A549 (cell line): ENCODE data around the gene GPSM1. TPM values are rescaled to one million over a fixed set of nuclear protein-coding genes. Genes with fewer than 3 reads are reported as not detected.

ENCODE experiments used
- ATAC-seq, 2 experiments: fragments of 200-7000 bp in 1 of 2; fragments of >200 bp in 1 of 2; cut with Nextera tagmentation in 1 of 2; cut with Tn5 transposase in 1 of 2; 3 replicates each; pipeline versions ENCODE4 v1.8.0 to v1.9.1; 2018 to 2020; ENCODE audit warnings: mild to moderate bottlenecking in 1 of 2, moderate library complexity in 1 of 2
- CTCF ChIA-PET: fragments of 300-600 bp; sonication (Branson Sonifier 250); formaldehyde crosslinking; extraction: SDS; loops from one replicate; lab custom pipeline; 2021; ENCODE audit warnings: antibody characterized with exemption, inconsistent platforms; lab: Yijun Ruan, JAX
- POLR2A ChIA-PET: fragments of 350-600 bp; formaldehyde crosslinking; extraction: SDS; loops from one replicate; lab custom pipeline; 2021; ENCODE audit warnings: antibody characterized with exemption, inconsistent platforms; lab: Yijun Ruan, JAX
- DNase-seq, 2 experiments: peaks; one replicate each; pipeline versions ENCODE4 v3.0.0 to v3.0.0-alpha.2; 2011 to 2016; ENCODE audit warnings: low read depth in 1 of 2, low spot score in 1 of 2
- FAIRE-seq: peaks from 2 replicates; lab custom pipeline; 2011; peaks lifted over from hg19 to GRCh38; lab: Jason Lieb, UNC
- H3K27ac ChIP-seq, 2 experiments: fragments of >200 bp; sonication (Bioruptor Twin); formaldehyde crosslinking; 3 replicates each; pipeline ENCODE4 v1.5.1; 2016 to 2017
- H3K4me1 ChIP-seq: fragments of >200 bp; sonication (Bioruptor Twin); formaldehyde crosslinking; 3 replicates; pipeline ENCODE4 v1.6.1; 2016
- H3K4me2 ChIP-seq: fragments of >200 bp; sonication (Bioruptor Twin); formaldehyde crosslinking; 3 replicates; pipeline ENCODE4 v1.6.1; 2016
- H3K4me3 ChIP-seq: fragments of >200 bp; sonication (Bioruptor Twin); formaldehyde crosslinking; 3 replicates; pipeline ENCODE4 v1.5.1; 2016
- H3K9me3 ChIP-seq: fragments of >200 bp; sonication (Bioruptor Twin); formaldehyde crosslinking; 3 replicates; pipeline ENCODE4 v1.6.1; 2016
- BHLHE40 ChIP-seq: IDR thresholded peaks from 2 replicates; pipeline ENCODE4 v1.6.1; 2012; ENCODE audit warnings: low read depth, low read length, inconsistent platforms
- GATA3 ChIP-seq: IDR thresholded peaks from 2 replicates; pipeline ENCODE4 v1.6.1; 2012; ENCODE audit warnings: borderline replicate concordance
- HEYL ChIP-seq: fragments of 250-450 bp; sonication (Bioruptor Pico); IDR thresholded peaks from 2 replicates; pipeline ENCODE4 v1.8.0; 2021; ENCODE audit warnings: mild to moderate bottlenecking, moderate library complexity
- JUN ChIP-seq, 2 experiments: fragments of >200 bp; sonication (Bioruptor Twin); formaldehyde crosslinking; IDR thresholded peaks; 2 replicates in 1 of 2; 3 replicates in 1 of 2; pipeline ENCODE4 v1.6.1; 2016 to 2017
- JUNB ChIP-seq: fragments of >200 bp; sonication (Bioruptor Twin); formaldehyde crosslinking; IDR thresholded peaks from 2 replicates; pipeline ENCODE4 v1.6.1; 2016
- KDM5A ChIP-seq: fragments of 200-600 bp; sonication (generic); IDR thresholded peaks from 2 replicates; pipeline ENCODE4 v1.6.1; 2016; ENCODE audit warnings: antibody characterized with exemption, mild to moderate bottlenecking
- MAFK ChIP-seq: fragments of 450-650 bp; IDR thresholded peaks from 2 replicates; pipeline ENCODE4 v1.6.1; 2014; ENCODE audit not compliant: partially characterized antibody
- MAZ ChIP-seq: fragments of 150-350 bp; IDR thresholded peaks from 2 replicates; pipeline ENCODE4 v1.6.1; 2014; ENCODE audit warnings: antibody characterized with exemption, low read depth, low read length, borderline replicate concordance
- NFE2L2 ChIP-seq: fragments of 150-350 bp; conservative IDR thresholded peaks from 2 replicates; pipeline ENCODE4 v1.6.1; 2014; ENCODE audit warnings: low read length
- NPAS2 ChIP-seq: fragments of 250-450 bp; sonication (Bioruptor Pico); IDR thresholded peaks from 2 replicates; pipeline ENCODE4 v1.8.0; 2022; ENCODE audit warnings: mild to moderate bottlenecking, moderate library complexity, borderline replicate concordance
- NR3C1 ChIP-seq: fragments of >200 bp; sonication (Bioruptor Twin); formaldehyde crosslinking; IDR thresholded peaks from 3 replicates; pipeline ENCODE4 v1.6.1; 2017
- PHF8 ChIP-seq: fragments of 200-600 bp; sonication (generic); IDR thresholded peaks from 2 replicates; pipeline ENCODE4 v1.6.1; 2016; ENCODE audit warnings: low read depth, mild to moderate bottlenecking, antibody characterized with exemption, moderate library complexity, borderline replicate concordance
- POLR2A ChIP-seq: IDR thresholded peaks from 2 replicates; pipeline ENCODE4 v1.6.1; 2012; ENCODE audit warnings: mild to moderate bottlenecking, low read length
- RCOR1 ChIP-seq: fragments of 150-350 bp; IDR thresholded peaks from 2 replicates; pipeline ENCODE4 v1.6.1; 2014; ENCODE audit warnings: antibody characterized with exemption, low read length, low read depth
- RNF2 ChIP-seq: fragments of 200-600 bp; sonication (generic); IDR thresholded peaks from 2 replicates; pipeline ENCODE4 v1.6.1; 2016; ENCODE audit warnings: low read depth, mild to moderate bottlenecking, antibody characterized with exemption, moderate library complexity, borderline replicate concordance
- TFCP2L1 ChIP-seq: fragments of 250-450 bp; sonication (Bioruptor Pico); IDR thresholded peaks from 2 replicates; pipeline ENCODE4 v1.5.0; 2021; ENCODE audit warnings: mild to moderate bottlenecking
- WGBS: methylation state at CpG from one replicate; pipeline ENCODE4 v1.1.6; 2017; ENCODE audit errors: missing lambda C conversion rate; 5-methylcytosine and 5-hydroxymethylcytosine counted together
- polyA plus RNA-seq, 4 experiments: library from polyadenylated mRNA; depleted of rRNA in 3 of 4; stranded (reverse); fragments of >200 nt; fragmentation: RNase III in 1 of 4; extraction: RNeasy Plus Mini Kit Qiagen cat#74134 plus additional on column Dnase treatment in 1 of 4; gene quantifications; 2 replicates in 3 of 4; 3 replicates in 1 of 4; pipeline ENCODE4 v1.2.3, GENCODE V29; 2011 to 2017
- TF ChIP-seq, protein P1 (sequence below): fragments of >200 bp; sonication (Bioruptor Twin); formaldehyde crosslinking; IDR thresholded peaks from 2 replicates; pipeline ENCODE4 v1.6.1; 2016
- TF ChIP-seq, protein P2 (sequence below): IDR thresholded peaks from 2 replicates; pipeline ENCODE4 v1.6.1; 2012
- TF ChIP-seq, protein P3 (sequence below): fragments of 450-650 bp; IDR thresholded peaks from 2 replicates; pipeline ENCODE4 v1.6.1; 2014; ENCODE audit warnings: antibody characterized with exemption
- TF ChIP-seq, protein P4 (sequence below): IDR thresholded peaks from 2 replicates; pipeline ENCODE4 v1.6.1; 2012

Gene GPSM1
- polyA plus RNA-seq, 2 of the 4 experiments (the other 2 are of a cell fraction) = 2.1 to 8.8 TPM

DNA sequence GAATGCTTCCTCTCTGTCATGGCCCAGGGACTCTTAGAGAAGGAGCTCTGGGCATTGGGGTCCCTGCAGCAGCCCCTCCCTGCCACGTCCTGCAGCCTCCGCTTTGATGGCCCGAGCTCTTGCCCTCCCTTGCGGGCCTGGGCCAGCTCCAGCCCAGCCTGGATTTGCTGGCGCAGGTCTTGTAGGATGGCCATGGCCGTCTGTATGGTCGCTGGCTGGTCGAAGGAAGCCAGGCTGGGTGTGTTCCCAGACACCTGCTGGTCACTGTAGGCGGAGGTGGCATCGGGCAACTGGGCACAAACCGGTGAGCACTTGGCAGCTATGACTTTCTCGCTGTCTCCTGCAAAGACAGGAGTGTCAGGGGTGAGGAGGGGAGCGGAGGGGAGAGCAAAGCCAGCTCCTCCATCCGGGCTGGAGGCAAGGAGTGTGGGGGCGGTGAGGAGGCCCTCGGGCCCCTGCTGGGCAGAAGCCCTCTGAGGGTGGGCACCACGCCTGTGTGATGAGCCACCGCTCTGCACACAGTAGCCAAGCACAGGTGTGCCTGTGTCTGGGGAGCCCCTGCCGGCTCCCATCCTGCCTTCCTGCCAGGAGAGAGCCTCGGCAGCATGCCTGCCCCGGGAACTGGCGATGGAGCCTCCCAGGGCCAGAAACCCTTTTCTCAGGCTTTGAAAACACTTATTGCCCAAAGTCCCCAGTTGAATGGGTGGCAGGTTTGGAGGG lies 35.9 kb upstream of the GPSM1 start:
- no peak for TF ChIP-seq HEYL (CRISPR knock-in tag)
- TF ChIP-seq NR3C1 = no peak
- TF ChIP-seq BHLHE40 = no peak
- TF ChIP-seq, protein P1, sequence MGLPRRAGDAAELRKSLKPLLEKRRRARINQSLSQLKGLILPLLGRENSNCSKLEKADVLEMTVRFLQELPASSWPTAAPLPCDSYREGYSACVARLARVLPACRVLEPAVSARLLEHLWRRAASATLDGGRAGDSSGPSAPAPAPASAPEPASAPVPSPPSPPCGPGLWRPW = no peak
- TF ChIP-seq JUNB = no peak
- TF ChIP-seq KDM5A = no peak
- TF ChIP-seq PHF8 = no peak
- TF ChIP-seq, protein P2, sequence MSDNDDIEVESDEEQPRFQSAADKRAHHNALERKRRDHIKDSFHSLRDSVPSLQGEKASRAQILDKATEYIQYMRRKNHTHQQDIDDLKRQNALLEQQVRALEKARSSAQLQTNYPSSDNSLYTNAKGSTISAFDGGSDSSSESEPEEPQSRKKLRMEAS = no peak
- TF ChIP-seq POLR2A = no peak
- no peak for TF ChIP-seq RNF2
- TF ChIP-seq JUN (IDR thresholded peaks at IDR 0.05) = no peak
- ATAC-seq = peak in 1 of 2 experiments; percentile 6; a peak in 3 of 6 replicates
- 76% methylated on average over 18 of the region's 22 CpGs for WGBS
- H3K4me3 ChIP-seq = no peak overlapping the region
- no peak for FAIRE-seq
- ChIA-PET CTCF (interaction anchor here (1.2 to 1.3 kb wide), 2 partner anchors 76 to 187 kb away, joined by 3 read pairs; no protein-coding TSS in a partner anchor), POLR2A (no interaction called here)
- H3K4me2 ChIP-seq = no peak overlapping the region
- no peak overlapping the region for H3K27ac ChIP-seq
- no peaks in the 10 kb centered on the region for H3K9me3 ChIP-seq
- DNase-seq = no peak
- no peaks in the 10 kb centered on the region for H3K4me1 ChIP-seq

DNA sequence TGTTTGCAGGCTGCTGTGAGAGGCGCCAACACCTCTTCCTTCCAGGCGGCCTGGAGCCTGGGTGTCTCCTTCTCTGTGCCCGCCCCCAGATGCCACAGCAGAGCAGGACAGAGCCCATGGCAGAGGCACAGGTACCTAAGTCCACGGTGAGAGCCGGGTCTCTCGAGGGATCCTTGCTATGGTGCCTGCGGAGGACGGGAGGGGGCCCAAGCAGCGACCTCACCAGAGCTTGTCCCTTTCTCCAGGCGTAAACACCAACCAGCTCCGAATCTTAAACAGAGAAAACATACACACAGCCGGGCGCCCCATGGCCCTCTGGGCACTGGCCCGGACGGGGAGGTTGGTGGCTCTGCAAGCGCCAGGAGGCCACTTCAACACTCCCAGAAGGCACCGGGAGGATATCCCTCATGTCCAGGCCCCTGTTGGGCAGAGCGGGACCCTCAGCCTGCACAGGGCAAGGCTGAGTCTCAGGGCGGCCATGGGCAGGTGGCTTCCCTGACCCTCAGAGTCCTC lies 35.3 kb upstream of the GPSM1 start:
- CTCF ChIA-PET = interaction anchor here (0.7 to 1.3 kb wide), 4 partner anchors 8 to 194 kb away, joined by 3 read pairs; no protein-coding TSS in a partner anchor
- TF ChIP-seq NPAS2 (CRISPR knock-in tag) (no peak), TFCP2L1 (CRISPR knock-in tag) (no peak)
- no peak for FAIRE-seq
- Histone ChIP-seq H3K4me1 (no peaks in the 10 kb centered on the region), H3K9me3 (no peaks in the 10 kb centered on the region), H3K27ac (no peak overlapping the region), H3K4me3 (no peak overlapping the region), H3K4me2 (no peak overlapping the region)
- peak; percentile 6 to 8; a peak in 2 of 6 replicates for ATAC-seq
- WGBS = 80% methylated on average over 18 of the region's 19 CpGs
- no peak for DNase-seq
- POLR2A ChIA-PET = no interaction called here

DNA sequence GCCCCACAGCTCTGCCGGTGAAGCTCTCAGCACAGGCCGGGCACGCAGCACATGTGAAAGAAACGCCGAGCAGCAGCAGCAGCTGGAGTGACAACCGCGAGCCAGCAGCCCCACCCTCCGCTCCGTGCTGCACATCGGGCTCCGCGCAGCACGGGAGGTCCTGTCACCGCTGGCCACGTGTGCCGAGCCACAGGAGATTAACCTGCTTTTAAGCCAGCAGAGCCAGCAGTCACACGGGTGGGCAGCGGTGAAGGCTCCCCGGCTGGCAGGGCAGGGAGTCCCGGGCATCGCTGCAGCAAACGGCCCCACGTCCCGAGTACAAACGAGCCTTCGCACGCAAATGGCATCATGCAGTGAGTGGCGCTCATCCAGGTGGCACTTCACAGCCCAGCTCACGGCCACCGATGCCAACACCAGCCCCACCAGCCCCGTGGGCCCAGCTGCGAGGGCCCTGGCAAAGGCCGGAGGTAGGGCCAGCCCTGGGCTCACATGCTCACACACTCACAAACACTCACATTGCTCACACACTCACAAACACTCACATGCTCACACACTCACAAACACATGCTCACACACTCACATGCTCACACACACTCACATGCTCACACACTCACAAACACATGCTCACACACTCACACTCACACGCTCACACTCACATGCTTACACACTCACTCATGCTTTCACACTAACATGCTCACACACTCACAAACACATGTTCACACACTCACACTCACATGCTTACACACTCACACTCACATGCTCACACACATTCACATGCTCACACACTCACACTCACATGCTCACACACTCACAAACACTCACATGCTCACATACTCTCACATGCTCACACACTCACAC lies 34.5 kb upstream of the GPSM1 start:
- ATAC-seq = no peak
- Histone ChIP-seq H3K4me2 (no peak overlapping the region), H3K4me3 (no peak overlapping the region), H3K4me1 (no peaks in the 10 kb centered on the region), H3K9me3 (no peaks in the 10 kb centered on the region), H3K27ac (no peak overlapping the region)
- ChIA-PET POLR2A (no interaction called here), CTCF (interaction anchor here (0.7 to 1.3 kb wide), 3 partner anchors 9 to 195 kb away, joined by 3 read pairs; no protein-coding TSS in a partner anchor)
- no peak for TF ChIP-seq NFE2L2
- TF ChIP-seq MAFK = no peak
- DNase-seq = no peak
- WGBS = 63% methylated on average over 34 of the region's 34 CpGs
- no peak for FAIRE-seq

DNA sequence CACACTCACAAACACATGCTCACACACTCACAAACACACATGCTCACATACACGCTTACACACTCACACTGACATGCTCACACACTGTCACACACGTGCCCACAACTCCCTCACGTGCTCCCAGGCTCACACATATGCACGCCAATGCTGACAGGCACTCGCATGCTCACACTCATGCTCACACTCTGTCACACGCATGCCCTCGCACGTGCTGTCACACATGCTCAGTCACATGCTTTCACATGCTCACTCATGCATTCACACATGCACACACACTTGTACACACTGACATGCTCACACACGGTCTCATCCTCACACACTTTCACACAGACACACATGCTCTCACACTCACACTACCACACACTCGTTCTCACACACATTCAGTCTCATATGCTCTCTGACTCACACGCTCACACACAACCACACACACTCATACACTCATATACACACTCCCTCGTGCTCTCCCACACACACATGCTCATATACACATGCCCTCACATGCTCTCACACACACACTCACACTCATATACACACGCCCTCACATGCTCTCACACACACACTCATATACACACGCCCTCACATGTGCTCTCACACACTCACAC lies 33.8 kb upstream of the GPSM1 start:
- Histone ChIP-seq H3K27ac (no peak overlapping the region), H3K4me3 (no peak overlapping the region), H3K9me3 (no peaks in the 10 kb centered on the region), H3K4me2 (no peak overlapping the region), H3K4me1 (no peaks in the 10 kb centered on the region)
- FAIRE-seq (no peak), DNase-seq (no peak), ATAC-seq (no peak)
- WGBS = 56% methylated on average over 14 of the region's 14 CpGs
- POLR2A ChIA-PET = no interaction called here
- TF ChIP-seq GATA3 (no peak), MAZ (no peak), RCOR1 (no peak)
- TF ChIP-seq, protein P3, sequence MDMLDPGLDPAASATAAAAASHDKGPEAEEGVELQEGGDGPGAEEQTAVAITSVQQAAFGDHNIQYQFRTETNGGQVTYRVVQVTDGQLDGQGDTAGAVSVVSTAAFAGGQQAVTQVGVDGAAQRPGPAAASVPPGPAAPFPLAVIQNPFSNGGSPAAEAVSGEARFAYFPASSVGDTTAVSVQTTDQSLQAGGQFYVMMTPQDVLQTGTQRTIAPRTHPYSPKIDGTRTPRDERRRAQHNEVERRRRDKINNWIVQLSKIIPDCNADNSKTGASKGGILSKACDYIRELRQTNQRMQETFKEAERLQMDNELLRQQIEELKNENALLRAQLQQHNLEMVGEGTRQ = no peak
- TF ChIP-seq, protein P1 = no peak
- TF ChIP-seq, protein P4, sequence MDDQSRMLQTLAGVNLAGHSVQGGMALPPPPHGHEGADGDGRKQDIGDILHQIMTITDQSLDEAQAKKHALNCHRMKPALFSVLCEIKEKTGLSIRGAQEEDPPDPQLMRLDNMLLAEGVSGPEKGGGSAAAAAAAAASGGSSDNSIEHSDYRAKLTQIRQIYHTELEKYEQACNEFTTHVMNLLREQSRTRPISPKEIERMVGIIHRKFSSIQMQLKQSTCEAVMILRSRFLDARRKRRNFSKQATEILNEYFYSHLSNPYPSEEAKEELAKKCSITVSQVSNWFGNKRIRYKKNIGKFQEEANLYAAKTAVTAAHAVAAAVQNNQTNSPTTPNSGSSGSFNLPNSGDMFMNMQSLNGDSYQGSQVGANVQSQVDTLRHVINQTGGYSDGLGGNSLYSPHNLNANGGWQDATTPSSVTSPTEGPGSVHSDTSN = no peak
- TF ChIP-seq, protein P2 = no peak
- CTCF ChIA-PET = interaction anchor here (1.0 kb wide), 1 partner anchor 9 kb away, joined by 3 read pairs; no protein-coding TSS in a partner anchor
